Medulla oblongata (tissue), 1 donor: Measurements from ENCODE around the gene DRD1.

ENCODE experiments used
- DNase-seq: peaks from one replicate; pipeline ENCODE4 v3.0.0-alpha.2; 2015; ENCODE audit errors: extremely low spot score

DRD1 gene

DNA sequence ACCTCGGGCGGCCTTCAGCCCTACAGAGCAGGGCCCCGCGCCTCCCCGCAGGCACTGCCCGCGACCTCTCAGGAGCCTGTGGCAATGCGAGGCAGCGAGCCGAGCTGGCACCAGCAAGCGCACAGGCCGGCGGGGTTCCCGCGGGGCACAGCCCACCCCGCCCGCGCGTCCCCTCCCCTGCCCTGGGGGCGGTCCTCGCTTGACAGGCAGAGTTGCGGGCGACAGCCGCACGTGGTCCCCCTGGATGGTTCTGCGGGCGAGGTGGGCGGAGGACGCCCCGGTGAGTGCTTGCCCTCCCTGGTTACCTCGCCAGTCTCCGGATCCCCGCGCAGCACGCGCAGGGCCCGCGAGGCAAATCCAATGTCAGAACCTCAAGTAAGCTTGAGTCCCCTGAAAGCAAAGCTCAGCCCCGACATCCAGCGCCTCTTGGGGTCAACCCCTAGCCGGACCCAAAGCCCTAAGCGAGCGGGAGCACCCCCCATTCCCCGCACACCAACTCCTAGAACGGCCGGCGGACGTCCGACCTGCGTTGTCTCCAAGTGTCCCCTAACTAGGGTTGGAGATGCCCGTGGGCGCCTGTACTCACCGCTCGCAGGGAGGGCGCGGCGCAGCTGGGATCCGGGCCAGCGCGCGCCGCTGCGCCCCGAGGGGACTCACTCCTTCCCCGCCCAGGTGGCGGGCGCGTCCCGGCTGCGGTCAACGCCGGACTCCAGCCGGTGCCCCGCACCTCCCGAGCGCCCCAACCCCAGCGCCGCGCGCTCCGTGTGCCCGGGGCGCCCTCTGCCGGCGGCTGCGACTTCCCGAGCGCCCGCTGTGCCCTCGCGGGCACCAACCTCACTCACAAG is at the start of gene DRD1:
Gene DRD1, minus strand, starts transcription at position 123 of the 845 bp plus-strand sequence. CDS start 1,083 bp downstream, outside the sequence.
- peak; percentile 43 for DNase-seq

DNA sequence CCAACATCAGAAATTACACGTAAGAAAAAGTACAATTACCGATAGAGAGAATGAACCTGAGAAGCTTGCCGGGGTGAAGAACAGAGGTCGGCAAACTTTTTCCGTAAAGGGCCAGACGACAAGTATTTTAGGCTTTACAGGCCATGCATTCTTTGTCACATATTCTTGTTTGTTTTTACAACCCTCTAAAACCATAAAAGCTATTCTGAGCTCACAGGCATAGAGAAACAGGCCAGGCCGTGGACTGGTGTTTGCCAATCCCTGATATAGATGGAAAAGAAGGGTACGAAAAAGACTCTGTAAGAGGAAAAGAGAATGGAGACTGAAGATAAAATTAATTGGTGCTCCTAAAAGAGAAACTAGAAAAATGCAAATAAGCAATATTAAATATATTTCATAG is 49.7 kb upstream of the DRD1 start:
- no peak for DNase-seq

DNA sequence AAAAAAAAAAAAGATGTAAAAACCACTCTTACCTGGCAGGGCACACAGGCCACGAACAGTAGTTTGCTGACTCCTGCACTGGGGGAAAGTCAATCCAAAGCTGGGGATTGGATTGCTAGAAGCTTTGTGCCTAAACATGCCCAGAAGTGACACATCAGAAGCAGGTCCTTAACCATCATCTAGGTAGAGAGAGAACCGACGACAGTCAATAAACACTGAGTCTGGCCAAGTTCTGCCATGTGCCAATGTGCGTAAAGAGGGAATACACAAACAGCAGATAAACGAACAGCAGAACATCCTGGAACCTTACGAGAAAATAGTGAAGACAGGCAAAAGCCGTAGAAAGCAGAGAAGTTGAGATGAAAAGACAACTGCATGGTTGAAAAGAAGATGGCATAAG is 49.3 kb upstream of the DRD1 start:
- DNase-seq, result no peak

- no peak for DNase-seq
Measured at GRCh38 chr5:175491223-175491622, 47.2 kb upstream of the DRD1 start.

GRCh38 chr5:175489693-175490443 is 45.9 kb upstream of the DRD1 start:
- DNase-seq, result no peak

DNA sequence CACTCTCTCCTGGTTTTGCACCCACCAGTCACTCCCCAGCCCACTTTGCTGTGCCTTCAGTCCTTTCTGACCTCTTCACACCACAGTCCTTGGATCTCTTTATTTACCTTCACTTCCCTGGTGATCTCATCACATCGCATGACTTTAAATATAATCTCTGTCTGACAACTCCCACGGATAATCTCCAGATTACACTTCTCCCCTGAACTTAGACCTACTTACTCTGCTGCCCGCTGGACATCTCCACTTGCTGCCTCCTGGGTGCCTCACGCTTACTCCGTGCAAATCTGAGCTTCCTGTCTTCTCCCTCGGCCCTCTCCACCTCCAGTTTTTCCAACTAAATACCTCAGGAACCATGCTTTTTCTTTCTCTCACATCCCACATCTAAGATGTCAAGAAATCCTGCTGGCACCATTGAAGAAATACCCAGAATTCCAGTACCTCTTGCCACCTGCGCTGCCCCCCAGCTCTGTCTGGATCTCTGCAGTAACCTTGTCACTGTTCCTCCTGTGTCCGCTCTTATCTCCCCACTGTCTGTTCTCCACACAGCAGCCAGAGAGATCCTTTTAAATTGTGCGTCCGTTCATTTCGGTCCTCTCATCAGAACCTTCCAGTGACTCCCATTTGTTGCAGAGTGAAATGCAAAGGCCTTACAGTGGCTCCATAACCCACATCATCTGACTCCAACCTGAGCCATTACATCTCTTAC is 43.7 kb upstream of the DRD1 start:
- DNase-seq, result no peak

- DNase-seq, result no peak
Measured at GRCh38 chr5:175485631-175486030, 41.6 kb upstream of the DRD1 start.

- no peak for DNase-seq
Measured at GRCh38 chr5:175484829-175485228, 40.8 kb upstream of the DRD1 start.

GRCh38 chr5:175484322-175484721 is 40.3 kb upstream of the DRD1 start:
- no peak for DNase-seq

DNA sequence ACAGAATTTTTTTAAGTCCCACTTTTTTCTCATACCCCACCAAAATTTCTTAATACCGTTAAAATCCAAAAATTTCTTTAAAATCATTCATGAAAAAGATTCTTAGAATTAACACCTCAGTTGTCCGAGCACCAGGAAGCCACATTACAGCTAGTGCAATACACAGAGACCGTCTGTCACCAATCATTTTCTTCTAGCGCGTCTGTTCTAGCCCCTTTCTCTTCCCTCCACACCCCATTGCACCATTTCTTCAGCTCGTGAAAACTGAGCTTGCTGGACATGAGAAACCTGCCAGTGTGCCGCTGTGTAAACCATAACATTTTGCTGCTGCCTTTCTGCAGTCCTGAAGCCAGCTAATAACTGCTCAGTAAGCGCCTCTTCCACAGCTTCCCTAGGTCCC is 39.4 kb upstream of the DRD1 start:
- DNase-seq, result no peak

DNA sequence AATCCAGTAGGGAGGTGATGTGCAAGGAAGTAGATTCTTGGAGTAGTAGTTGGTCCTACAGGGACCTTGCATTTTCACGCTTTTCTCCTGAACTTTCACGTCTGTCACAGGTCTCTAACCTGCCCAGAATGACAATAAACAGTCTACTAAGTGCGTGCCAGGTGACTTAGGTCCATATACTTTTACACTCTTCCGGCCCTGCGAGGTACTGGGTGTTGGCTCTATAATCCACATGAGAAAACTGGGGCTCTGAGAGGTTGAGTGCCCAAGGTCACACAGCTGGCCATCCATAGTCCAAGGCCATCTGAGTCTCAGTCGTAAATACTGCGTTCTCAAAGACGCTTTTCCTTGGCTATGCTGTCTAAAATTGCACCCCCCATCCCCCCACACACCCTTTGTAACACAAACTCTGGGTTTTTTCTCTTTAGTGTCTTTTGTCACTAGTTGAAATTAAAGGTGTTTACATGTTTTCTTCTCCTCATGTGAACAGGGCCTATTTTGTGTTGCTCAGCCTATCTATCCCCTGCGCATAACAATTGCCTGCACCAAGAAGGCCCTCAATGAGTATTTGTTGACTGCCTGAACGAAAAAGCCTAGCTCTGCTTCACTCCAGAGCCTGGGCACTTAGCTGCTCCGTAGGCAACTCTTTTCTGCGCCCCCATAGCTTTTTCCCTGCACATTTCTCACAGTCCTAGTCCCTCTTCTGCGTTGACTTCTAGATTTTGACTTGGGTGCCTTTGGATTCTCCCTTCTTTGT is 35.3 kb upstream of the DRD1 start:
- no peak for DNase-seq

- peak; percentile 88 for DNase-seq
Measured at GRCh38 chr5:175478384-175479124, 34.6 kb upstream of the DRD1 start, which contains the start of gene SFXN1. Gene SFXN1, plus strand, starts transcription at chr5:175478560. Its CDS starts 13,544 bp downstream, at chr5:175492104.

- no peak for DNase-seq
Measured at GRCh38 chr5:175478008-175478383, 34.0 kb upstream of the DRD1 start.

GRCh38 chr5:175477440-175477839 is 33.5 kb upstream of the DRD1 start:
- DNase-seq, result no peak

- DNase-seq, result no peak
Measured at GRCh38 chr5:175475248-175475647, 31.3 kb upstream of the DRD1 start.

GRCh38 chr5:175472378-175472777 is 28.4 kb upstream of the DRD1 start:
- no peak for DNase-seq

- DNase-seq, result no peak
Measured at GRCh38 chr5:175471628-175472027, 27.6 kb upstream of the DRD1 start.

DNA sequence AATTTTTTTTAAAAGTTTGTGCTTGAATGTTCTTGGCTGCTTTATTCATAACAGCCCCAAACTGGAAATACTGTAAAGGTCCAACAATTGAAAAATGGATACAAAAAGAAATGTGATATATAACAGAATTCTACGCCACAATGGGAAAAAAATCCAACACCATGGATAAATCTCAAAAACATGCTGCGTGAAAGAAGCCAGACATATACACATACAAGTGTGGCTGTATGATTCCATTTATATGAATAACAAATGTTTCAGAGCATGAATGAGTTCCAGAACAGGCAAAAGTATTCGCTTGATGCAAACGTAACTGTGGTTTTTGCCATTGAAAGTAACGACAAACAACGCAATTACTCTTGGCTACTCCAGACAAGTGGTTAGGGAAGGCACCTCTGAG is 27.2 kb upstream of the DRD1 start:
- no peak for DNase-seq

GRCh38 chr5:175470781-175471180 is 26.8 kb upstream of the DRD1 start:
- DNase-seq, result peak; percentile 72

DNA sequence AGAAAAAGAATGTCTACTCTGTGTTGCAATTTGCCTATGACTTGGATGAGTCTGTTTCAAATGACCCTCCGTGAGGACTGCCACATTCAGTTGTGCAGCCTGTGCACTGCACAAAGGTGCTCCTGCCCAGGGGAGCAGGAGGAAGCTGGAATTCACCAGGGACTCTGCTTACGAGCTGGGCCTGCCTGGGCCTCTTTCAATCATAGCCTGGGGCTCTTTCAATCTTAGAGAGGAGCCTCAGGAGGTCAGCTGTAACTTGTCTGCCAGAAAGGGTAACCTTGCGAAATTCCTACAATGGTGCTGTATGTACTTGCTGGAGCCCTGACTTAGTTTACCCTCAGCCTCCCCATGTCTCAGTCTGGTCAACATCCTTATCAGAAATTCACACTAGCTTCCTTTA is 25.9 kb upstream of the DRD1 start:
- no peak for DNase-seq

GRCh38 chr5:175468892-175469291 is 24.9 kb upstream of the DRD1 start:
- no peak for DNase-seq
